KOPT-K1 (cell line): ENCODE measurements around the gene PPP5C.
"Not testable (repeated sequence)": the region's sequence is repeated elsewhere in the genome, so short reads cannot be mapped to it uniquely, and the experiment has no call there.

Experiments
- H3K27ac ChIP-seq: fragments of 200-600 bp; sonication (generic); 2 replicates; pipeline ENCODE4 v1.5.1; 2016; ENCODE audit warnings: antibody characterized with exemption, mild to moderate bottlenecking, low read depth, low read length; ENCODE audit not compliant: poor library complexity, severe bottlenecking
- H3K36me3 ChIP-seq: fragments of 200-600 bp; sonication (generic); 2 replicates; pipeline ENCODE4 v1.5.1; 2017; ENCODE audit warnings: antibody characterized with exemption, mild to moderate bottlenecking, low read length, moderate library complexity; ENCODE audit not compliant: insufficient read depth
- H3K9me3 ChIP-seq: fragments of 200-600 bp; sonication (generic); 2 replicates; pipeline ENCODE4 v1.5.1; 2017; ENCODE audit warnings: antibody characterized with exemption, low read length, mild to moderate bottlenecking; ENCODE audit not compliant: insufficient read depth, poor library complexity, severe bottlenecking

Gene PPP5C

DNA sequence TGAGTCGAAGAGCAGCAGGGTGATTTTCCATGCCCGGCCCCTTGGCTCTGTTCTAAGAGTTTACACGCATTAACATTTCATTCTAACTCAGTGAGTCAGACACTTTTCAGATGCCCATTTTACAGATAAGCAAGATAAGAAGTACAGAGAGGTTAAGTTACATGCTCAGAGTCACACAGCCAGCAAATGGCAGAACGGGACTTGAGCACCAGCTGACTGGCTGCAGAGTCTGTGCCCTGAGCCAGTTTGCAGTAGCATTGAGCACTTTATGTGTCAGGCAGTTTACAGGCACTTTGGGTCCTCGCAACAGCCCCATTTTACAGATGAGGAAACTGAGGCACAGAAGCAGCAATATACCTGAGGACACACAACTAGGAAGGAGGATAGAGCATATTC lies 47.5 kb downstream of the PPP5C start:
- Histone ChIP-seq H3K36me3 (peaks cover 42% of the 10 kb centered on the region), H3K27ac (no peak overlapping the region), H3K9me3 (no peaks in the 10 kb centered on the region)

- not testable (repeated sequence) for H3K27ac ChIP-seq, H3K9me3 ChIP-seq, H3K36me3 ChIP-seq
Measured at GRCh38 chr19:46397801-46398479, 51.1 kb downstream of the PPP5C start.

DNA sequence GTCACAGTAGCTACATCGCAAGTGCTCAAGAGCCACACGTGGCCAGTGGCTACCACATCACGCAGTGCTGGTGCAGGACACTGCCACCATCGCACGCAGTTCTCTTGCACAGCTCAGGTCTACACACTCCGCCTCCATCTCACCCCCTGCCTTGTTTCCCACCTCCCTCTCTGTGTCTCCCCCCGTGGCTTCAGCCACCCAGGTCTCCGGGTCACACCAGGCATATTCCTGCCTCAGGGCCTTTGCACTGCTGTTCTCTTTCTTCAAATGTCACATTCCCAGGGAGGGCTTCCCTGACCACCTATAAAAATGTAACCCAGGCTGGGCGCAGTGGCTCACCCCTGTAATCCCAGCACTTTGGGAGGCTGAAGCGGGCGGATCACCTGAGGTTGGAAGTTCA lies 55.8 kb downstream of the PPP5C start:
- Histone ChIP-seq H3K36me3 (no peaks in the 10 kb centered on the region), H3K9me3 (no peaks in the 10 kb centered on the region), H3K27ac (no peak overlapping the region)

GRCh38 chr19:46404055-46404752 lies 57.3 kb downstream of the PPP5C start:
- no peaks in the 10 kb centered on the region for H3K36me3 ChIP-seq
- H3K27ac ChIP-seq = no peak overlapping the region
- H3K9me3 ChIP-seq = no peaks in the 10 kb centered on the region

DNA sequence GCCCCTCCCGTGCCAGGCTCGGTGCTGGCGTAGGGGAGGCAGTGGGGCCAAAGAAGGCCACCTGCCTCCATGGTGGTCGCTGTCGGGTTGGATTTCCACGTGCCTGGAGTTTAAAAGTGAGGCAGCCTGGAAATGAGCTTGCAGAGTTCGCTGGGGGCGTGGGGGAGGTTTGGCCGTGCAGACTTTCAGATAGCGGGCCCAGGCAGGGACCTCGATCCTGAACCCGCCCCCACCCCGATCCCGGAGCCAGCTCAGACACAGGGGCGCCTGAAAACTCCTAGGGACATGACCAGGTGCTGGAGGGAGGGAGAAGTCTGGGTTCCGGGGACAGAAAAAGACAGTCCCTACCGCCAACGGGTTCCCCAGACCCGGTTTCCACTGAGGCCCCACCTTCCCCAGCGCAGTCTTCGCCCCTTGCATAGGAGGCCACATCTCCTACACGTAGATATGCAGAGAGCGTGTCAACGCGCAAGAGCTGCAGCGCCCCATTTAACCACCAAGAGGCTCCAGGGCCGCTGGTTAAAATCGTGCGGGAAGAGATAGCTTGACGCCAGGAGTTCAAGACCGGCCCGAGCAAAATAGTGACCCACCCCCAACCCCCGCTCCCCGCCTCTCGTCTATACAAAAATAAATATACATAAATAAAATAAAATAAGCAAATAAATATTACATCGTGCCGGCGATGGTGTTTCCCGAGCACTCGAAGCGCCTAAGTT lies 58.0 kb downstream of the PPP5C start:
- Histone ChIP-seq H3K27ac (no peak overlapping the region), H3K36me3 (no peaks in the 10 kb centered on the region)

GRCh38 chr19:46406976-46407375 lies 60.1 kb downstream of the PPP5C start:
- no peak overlapping the region for H3K27ac ChIP-seq
- no peaks in the 10 kb centered on the region for H3K36me3 ChIP-seq
- no peaks in the 10 kb centered on the region for H3K9me3 ChIP-seq

More for the DNA sequence above, 58.0 kb downstream of the PPP5C start:
- no peaks in the 10 kb centered on the region for H3K9me3 ChIP-seq

DNA sequence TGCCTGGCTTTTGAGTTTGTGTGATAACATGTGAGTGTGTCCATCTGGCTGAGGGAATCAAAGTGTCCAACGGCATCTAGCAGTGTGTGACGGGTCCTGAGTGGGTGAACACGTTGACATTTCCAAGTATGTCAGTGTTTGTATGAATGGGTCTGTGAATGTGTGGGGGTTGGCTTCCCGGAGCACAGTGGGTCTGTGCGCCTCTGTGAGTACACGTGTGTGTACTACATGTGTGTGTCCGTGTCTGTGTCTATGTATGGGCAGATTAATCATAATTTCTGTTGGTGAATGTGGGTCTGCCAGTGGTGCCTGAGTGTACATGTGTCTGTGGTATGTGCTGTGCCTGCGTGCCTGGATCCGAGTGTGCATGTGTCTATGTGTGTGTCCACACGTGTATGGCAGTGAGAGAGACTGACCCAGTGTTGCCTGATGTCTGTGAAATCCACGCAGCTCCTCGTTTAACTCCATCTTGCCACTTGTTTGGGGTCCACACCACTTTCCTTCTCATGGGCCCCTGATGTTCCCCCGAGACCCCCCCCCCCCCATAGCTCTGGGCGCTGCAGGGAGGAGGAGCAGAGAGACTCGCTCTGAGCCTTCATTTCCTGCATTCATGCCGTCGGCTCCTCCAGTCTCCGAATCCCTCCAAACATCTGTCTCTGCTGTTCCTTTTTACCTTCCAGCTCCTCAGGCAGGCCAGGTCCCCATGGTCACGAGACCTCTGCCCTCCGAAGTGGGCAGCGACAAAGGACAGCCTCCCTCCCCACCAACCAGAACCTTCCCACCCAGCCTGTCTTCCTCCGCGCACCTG lies 61.2 kb downstream of the PPP5C start:
- H3K9me3 ChIP-seq = no peaks in the 10 kb centered on the region
- no peak overlapping the region for H3K27ac ChIP-seq
- H3K36me3 ChIP-seq = no peaks in the 10 kb centered on the region

GRCh38 chr19:46408664-46409039 lies 61.8 kb downstream of the PPP5C start:
- H3K9me3 ChIP-seq = no peaks in the 10 kb centered on the region
- no peaks in the 10 kb centered on the region for H3K36me3 ChIP-seq
- H3K27ac ChIP-seq = no peak overlapping the region

- Histone ChIP-seq H3K36me3 (no peaks in the 10 kb centered on the region), H3K9me3 (no peaks in the 10 kb centered on the region), H3K27ac (no peak overlapping the region)
Measured at GRCh38 chr19:46409191-46409590, 62.3 kb downstream of the PPP5C start.

- no peaks in the 10 kb centered on the region for H3K36me3 ChIP-seq
- no peak overlapping the region for H3K27ac ChIP-seq
- no peaks in the 10 kb centered on the region for H3K9me3 ChIP-seq
Measured at GRCh38 chr19:46410205-46411087, 63.6 kb downstream of the PPP5C start.

DNA sequence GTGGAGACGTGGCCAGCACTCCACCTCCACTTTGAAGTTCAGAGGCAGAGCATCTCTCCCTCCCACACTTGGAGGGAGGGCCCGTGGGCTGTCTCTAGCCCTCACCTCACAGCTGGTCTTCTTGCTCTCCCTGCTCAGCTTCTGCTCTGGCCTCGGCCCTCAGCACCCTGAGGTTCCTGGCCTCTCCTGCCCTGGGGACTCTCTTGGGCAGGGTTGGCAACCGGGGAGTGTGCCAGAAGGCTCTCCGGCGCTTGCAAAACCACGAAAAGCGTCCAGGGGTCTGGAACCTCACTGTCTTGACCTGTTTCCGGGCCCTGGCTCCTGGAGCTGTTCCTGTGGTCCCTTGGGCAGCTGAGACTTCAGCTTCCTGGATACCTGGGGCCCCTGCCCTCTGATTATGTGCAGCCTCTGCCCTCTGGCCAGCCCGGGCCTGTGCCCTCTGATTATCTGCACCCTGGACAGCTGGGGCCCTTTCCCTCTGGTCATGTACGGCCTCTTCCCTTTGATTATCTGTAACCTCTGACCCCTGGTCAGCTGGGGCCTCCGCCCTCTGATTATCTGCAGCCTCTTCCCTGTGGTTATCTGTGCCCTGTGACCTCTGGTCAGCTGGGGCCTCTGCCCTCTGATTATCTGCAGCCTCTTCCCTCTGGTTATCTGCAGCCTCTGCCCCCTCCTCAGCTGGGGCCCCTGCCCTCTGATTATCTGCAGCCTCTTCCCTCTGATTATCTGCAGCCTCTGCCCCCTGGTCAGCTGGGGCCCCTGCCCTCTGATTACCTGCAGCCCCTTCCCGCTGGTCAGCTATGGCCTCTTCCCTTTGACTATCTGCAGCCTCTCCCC lies 64.4 kb downstream of the PPP5C start:
- H3K9me3 ChIP-seq = no peaks in the 10 kb centered on the region
- no peak overlapping the region for H3K27ac ChIP-seq

DNA sequence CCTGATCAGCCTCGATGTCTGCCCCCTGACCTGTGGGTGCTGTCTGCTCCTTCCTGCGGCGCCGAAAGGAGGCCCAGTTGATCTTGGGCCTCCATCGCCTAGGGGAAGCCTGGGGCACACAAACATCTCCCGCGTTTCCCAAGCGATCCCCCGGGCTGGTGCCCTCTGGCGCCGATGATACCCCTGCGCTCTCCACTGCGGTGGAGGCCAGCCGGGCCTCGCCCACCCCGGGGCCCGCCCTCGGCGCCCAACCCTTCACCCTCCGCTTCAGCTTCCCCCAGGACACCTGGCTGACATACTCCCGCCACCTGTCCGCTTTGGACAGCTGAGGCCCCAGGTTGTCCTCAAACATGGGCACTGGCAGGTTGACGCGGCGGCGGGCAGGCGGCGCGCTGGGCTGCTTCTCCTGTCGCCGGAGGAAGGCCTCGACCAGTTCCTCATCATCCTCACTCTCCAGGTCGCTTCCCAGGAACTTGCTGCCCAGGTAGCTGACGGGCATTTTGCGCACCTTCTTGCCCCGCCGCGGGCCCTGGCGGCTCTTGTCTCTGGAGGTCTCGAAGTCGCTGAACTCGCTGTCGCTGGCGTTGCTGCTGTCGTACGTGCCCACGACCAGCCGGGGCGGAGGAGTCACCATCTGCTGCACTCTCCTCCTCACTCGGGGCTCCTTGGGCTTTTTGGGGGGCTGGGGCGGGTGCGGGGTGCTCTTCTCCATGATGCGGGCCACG lies 65.2 kb downstream of the PPP5C start:
- H3K27ac ChIP-seq = no peak overlapping the region
- H3K9me3 ChIP-seq = no peaks in the 10 kb centered on the region
- no peaks in the 10 kb centered on the region for H3K36me3 ChIP-seq

More for the DNA sequence above, 64.4 kb downstream of the PPP5C start:
- no peaks in the 10 kb centered on the region for H3K36me3 ChIP-seq

- no peaks in the 10 kb centered on the region for H3K9me3 ChIP-seq
- no peak overlapping the region for H3K27ac ChIP-seq
- H3K36me3 ChIP-seq = no peaks in the 10 kb centered on the region
Measured at GRCh38 chr19:46412650-46413261, 65.9 kb downstream of the PPP5C start.
